Retinal pigment epithelial cell (primary cell): ENCODE measurements around the gene ALK.

Experiments
- DNase-seq: peaks from one replicate; pipeline ENCODE4 v3.0.0-alpha.2; 2010; ENCODE audit warnings: low read depth
- H3K4me3 ChIP-seq: 2 replicates; pipeline ENCODE4 v1.5.1; 2011; ENCODE audit warnings: mild to moderate bottlenecking, low read length, control low read depth, moderate library complexity
- TF ChIP-seq, protein P1 (sequence below): conservative IDR thresholded peaks from 2 replicates; pipeline ENCODE4 v1.5.1; 2011; ENCODE audit warnings: low read depth, low read length, control low read depth, inconsistent platforms

ALK gene

DNA sequence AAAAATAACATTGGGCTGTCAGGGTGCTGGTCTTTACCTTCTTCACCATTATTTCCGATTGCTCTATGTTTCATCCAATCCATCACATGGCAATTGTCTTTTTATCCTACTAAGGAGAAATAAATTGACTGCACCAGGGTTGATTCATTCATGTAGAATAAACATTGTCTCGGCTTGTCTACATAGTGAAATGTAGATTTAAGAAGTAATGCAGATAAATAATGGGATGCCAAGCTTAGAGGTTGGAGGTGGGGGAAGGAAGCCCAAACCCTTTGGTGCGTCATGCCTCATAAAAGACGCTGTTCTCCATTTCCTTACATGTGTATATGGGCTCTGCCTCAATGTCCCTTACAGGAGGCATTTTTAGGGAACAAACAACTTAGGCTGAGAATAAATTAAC is 117.8 kb downstream of the ALK start:
- TF ChIP-seq, protein P1, sequence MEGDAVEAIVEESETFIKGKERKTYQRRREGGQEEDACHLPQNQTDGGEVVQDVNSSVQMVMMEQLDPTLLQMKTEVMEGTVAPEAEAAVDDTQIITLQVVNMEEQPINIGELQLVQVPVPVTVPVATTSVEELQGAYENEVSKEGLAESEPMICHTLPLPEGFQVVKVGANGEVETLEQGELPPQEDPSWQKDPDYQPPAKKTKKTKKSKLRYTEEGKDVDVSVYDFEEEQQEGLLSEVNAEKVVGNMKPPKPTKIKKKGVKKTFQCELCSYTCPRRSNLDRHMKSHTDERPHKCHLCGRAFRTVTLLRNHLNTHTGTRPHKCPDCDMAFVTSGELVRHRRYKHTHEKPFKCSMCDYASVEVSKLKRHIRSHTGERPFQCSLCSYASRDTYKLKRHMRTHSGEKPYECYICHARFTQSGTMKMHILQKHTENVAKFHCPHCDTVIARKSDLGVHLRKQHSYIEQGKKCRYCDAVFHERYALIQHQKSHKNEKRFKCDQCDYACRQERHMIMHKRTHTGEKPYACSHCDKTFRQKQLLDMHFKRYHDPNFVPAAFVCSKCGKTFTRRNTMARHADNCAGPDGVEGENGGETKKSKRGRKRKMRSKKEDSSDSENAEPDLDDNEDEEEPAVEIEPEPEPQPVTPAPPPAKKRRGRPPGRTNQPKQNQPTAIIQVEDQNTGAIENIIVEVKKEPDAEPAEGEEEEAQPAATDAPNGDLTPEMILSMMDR: no peak
- no peak for DNase-seq
- no peak overlapping the region for H3K4me3 ChIP-seq

DNA sequence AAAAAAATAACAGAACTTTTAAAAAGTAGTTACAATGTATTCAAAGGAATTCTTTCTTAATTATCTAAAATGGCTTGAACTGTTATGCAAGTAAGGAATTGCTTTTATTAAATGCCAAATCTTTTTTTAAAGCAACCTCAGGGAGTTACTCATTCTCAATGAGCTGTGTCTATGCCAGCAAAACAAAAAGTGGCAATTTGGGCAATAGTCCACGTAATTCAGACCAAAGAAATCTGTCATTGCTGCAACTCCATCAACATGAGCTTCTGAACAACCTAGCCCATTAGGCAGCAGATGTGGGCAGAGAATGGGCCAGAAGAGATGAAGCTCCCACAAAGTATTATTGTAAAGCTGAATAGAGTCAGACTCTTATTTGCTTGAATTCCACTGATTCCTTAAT is 118.4 kb downstream of the ALK start:
- no peak for DNase-seq
- no peak overlapping the region for H3K4me3 ChIP-seq
- TF ChIP-seq, protein P1: no peak

GRCh38 chr2:29799628-29800027 is 121.8 kb downstream of the ALK start:
- TF ChIP-seq, protein P1: no peak

DNA sequence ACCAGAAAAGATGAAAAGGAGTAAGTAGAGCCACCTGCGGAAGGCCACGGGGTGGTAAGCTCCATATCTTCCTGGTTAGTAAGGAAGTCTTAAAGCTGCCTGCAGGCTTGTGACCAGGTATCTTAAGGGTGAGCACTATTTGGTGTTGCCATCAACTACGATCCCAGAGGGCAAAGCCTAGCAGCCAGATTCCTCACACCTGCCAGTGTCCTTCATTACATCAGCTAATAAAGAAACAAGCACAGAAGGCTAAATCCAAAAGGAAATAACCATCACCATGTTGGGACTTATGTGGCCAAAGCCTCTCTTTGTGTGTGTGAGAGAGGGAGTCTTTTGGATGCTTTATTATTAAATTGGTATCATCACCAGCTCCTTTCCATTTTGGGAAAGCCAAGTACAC is 123.5 kb downstream of the ALK start:
- TF ChIP-seq, protein P1: no peak
- H3K4me3 ChIP-seq: no peak overlapping the region

More at GRCh38 chr2:29799628-29800027, 121.8 kb downstream of the ALK start:
- no peak for DNase-seq
- no peak overlapping the region for H3K4me3 ChIP-seq

DNA sequence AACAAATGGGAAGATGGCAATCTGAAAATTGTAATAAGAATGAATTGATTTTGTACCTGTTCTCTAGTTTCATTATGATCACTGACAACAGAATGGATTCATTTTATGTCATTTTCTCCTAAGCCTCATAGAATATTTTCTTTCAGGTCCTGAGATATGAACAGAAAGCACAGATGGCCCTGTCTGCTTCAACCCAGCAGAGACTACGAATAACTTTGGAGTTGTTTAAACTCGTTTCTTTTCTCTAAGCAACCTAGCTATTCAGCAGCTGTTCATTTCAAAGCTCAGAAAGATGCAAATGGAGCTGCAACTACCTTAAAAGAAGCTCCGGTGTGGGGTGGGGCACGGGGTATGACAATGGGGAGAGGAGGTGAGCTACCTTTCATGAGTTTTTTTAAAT is 124.9 kb downstream of the ALK start:
- no peak overlapping the region for H3K4me3 ChIP-seq
- TF ChIP-seq, protein P1: no peak
- no peak for DNase-seq

More for the DNA sequence above, 123.5 kb downstream of the ALK start:
- no peak for DNase-seq

- no peak for DNase-seq
- no peak overlapping the region for H3K4me3 ChIP-seq
- TF ChIP-seq, protein P1: no peak
Observed at GRCh38 chr2:29789911-29790485, 131.4 kb downstream of the ALK start.
